ENCODE measurements around the gene TRIM14.
"Not testable (repeated sequence)": the region's sequence is repeated elsewhere in the genome, so short reads cannot be mapped to it uniquely, and the experiment has no call there.

The TRIM14 gene

DNA sequence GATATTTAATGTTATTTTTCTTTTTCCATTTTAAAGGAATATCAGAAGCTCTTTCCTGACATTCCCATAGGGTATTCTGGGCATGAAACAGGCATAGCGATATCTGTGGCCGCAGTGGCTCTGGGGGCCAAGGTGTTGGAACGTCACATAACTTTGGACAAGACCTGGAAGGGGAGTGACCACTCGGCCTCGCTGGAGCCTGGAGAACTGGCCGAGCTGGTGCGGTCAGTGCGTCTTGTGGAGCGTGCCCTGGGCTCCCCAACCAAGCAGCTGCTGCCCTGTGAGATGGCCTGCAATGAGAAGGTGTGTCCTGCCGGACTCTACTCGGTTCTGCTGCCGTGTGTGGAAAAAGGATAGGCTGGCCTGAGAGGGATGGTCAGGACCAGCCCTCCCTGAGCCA lies 38.2 kb downstream of the TRIM14 start:
- no peak overlapping the region for H3K4me3 ChIP-seq (ENCODE audit: low read depth in 1 of 2, low read length in 1 of 2)
- no peaks in the 10 kb centered on the region for H3K9me3 ChIP-seq
- H3K27me3 ChIP-seq: no peaks in the 10 kb centered on the region
- peaks cover 0 to 3% of the 10 kb centered on the region in 2 experiments for H3K4me1 ChIP-seq (ENCODE audit: control insufficient read depth in 1 of 2, insufficient read depth in 1 of 2, low read depth in 1 of 2, low read length in 1 of 2)
- H3K27ac ChIP-seq: no peak overlapping the region
- TF ChIP-seq, protein P1, sequence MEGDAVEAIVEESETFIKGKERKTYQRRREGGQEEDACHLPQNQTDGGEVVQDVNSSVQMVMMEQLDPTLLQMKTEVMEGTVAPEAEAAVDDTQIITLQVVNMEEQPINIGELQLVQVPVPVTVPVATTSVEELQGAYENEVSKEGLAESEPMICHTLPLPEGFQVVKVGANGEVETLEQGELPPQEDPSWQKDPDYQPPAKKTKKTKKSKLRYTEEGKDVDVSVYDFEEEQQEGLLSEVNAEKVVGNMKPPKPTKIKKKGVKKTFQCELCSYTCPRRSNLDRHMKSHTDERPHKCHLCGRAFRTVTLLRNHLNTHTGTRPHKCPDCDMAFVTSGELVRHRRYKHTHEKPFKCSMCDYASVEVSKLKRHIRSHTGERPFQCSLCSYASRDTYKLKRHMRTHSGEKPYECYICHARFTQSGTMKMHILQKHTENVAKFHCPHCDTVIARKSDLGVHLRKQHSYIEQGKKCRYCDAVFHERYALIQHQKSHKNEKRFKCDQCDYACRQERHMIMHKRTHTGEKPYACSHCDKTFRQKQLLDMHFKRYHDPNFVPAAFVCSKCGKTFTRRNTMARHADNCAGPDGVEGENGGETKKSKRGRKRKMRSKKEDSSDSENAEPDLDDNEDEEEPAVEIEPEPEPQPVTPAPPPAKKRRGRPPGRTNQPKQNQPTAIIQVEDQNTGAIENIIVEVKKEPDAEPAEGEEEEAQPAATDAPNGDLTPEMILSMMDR (IDR thresholded peaks at IDR 0.05): no peak
- peaks cover 82% of the 10 kb centered on the region for H3K36me3 ChIP-seq

DNA sequence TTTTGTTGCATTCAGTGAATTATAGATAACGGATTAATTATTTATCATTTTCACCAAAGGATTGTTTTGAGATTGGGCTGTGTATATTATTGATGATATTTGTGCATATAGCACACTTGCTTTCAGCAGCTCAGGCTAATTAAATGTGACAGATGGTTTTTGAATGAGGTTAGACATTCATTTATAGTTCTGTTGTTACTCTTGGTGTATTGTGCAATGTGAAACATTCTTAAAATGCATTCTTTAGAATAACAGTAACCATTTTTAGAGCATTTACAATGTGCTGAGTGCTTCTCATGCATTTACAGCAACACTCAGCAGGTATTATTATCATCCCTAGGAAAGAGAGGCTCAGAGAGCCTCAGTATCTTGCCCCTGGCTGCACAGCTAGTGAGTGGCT lies 38.7 kb downstream of the TRIM14 start:
- TF ChIP-seq, protein P1 (IDR thresholded peaks at IDR 0.05): no peak
- Histone ChIP-seq H3K4me3 (ENCODE audit: low read depth in 1 of 2, low read length in 1 of 2) (no peak overlapping the region), H3K36me3 (peaks cover 78% of the 10 kb centered on the region), H3K27ac (no peak overlapping the region), H3K9me3 (no peaks in the 10 kb centered on the region), H3K27me3 (no peaks in the 10 kb centered on the region), H3K4me1 (ENCODE audit: control insufficient read depth in 1 of 2, insufficient read depth in 1 of 2, low read depth in 1 of 2, low read length in 1 of 2) (peaks cover 0 to 3% of the 10 kb centered on the region in 2 experiments)

DNA sequence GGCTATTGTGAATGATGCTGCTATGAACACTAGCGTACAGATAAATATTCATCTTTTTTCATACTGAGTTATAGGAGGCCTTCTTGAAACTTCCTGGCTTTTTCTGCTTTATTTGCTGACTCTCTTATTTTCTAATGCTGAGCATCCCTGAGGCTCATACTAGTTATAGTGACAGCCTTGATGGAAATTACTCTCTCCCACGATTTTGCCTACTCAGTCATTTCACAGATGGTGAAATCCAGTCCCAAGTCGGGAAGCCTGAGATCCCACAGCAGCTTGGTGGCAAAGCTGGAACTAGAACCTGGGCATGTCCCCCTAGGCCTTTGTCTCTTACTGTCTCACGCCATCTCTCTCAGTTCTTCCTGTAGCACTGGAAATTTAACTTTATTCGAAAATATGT lies 40.1 kb downstream of the TRIM14 start:
- H3K9me3 ChIP-seq: no peaks in the 10 kb centered on the region
- H3K4me1 ChIP-seq (ENCODE audit: control insufficient read depth in 1 of 2, insufficient read depth in 1 of 2, low read depth in 1 of 2, low read length in 1 of 2): peaks cover 13 to 16% of the 10 kb centered on the region in 2 experiments
- H3K36me3 ChIP-seq: peaks cover 63% of the 10 kb centered on the region
- TF ChIP-seq, protein P1 (IDR thresholded peaks at IDR 0.05): no peak
- no peaks in the 10 kb centered on the region for H3K27me3 ChIP-seq
- no peak overlapping the region for H3K27ac ChIP-seq
- H3K4me3 ChIP-seq (ENCODE audit: low read depth in 1 of 2, low read length in 1 of 2): no peak overlapping the region

DNA sequence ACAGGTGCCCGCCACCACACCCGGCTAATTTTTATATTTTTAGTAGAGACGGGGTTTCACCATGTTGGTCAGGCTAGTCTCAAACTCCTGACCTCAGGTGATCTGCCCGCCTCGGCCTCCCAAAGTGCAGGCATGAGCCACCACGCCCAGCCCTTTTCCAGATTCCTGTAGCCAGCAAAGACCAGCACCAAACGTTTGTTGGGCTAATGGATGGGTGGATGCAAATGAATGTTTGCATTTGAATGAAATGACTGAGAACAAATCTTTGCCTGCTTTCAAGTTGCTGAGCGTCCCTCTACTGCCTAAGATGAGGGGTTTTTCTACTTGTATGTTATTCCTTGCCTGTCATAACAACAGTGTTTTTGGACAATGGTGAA lies 42.5 kb downstream of the TRIM14 start:
- H3K27me3 ChIP-seq; H3K9me3 ChIP-seq; H3K4me3 ChIP-seq (ENCODE audit: low read depth in 1 of 2, low read length in 1 of 2); H3K27ac ChIP-seq: not testable (repeated sequence)
- Histone ChIP-seq H3K36me3 (peaks cover 39% of the 10 kb centered on the region), H3K4me1 (ENCODE audit: control insufficient read depth in 1 of 2, insufficient read depth in 1 of 2, low read depth in 1 of 2, low read length in 1 of 2) (peaks cover 26 to 27% of the 10 kb centered on the region in 2 experiments)

DNA sequence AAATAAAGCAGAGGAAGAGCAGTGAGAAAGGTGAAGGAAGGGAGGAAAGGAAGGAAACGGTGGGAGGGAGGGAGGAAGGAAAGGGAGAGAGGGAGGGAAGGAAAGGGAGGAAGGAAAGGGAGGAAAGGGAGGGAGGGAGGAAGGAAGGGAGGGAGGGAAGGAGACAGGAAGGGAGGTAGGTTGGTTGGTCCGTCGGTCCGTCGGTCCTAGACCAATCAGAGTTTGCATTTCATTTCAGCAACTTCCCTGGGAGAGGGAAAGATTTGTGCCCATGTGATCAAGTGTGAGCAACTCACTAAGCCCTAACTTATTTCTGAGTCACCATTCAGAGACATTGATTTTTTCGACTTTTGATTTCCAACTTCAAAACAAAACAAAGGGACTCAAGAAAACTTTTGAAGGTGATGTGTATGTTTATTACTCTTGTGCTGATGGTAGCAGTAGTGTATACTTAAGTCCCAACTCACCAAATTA lies 43.7 kb downstream of the TRIM14 start:
- Histone ChIP-seq H3K4me1 (ENCODE audit: control insufficient read depth in 1 of 2, insufficient read depth in 1 of 2, low read depth in 1 of 2, low read length in 1 of 2) (peaks cover 25 to 26% of the 10 kb centered on the region in 2 experiments), H3K9me3 (no peaks in the 10 kb centered on the region), H3K4me3 (ENCODE audit: low read depth in 1 of 2, low read length in 1 of 2) (no peak overlapping the region), H3K27me3 (no peaks in the 10 kb centered on the region), H3K36me3 (peaks cover 28% of the 10 kb centered on the region), H3K27ac (peak overlapping the region; percentile 57)
- TF ChIP-seq, protein P1 (IDR thresholded peaks at IDR 0.05): no peak

DNA sequence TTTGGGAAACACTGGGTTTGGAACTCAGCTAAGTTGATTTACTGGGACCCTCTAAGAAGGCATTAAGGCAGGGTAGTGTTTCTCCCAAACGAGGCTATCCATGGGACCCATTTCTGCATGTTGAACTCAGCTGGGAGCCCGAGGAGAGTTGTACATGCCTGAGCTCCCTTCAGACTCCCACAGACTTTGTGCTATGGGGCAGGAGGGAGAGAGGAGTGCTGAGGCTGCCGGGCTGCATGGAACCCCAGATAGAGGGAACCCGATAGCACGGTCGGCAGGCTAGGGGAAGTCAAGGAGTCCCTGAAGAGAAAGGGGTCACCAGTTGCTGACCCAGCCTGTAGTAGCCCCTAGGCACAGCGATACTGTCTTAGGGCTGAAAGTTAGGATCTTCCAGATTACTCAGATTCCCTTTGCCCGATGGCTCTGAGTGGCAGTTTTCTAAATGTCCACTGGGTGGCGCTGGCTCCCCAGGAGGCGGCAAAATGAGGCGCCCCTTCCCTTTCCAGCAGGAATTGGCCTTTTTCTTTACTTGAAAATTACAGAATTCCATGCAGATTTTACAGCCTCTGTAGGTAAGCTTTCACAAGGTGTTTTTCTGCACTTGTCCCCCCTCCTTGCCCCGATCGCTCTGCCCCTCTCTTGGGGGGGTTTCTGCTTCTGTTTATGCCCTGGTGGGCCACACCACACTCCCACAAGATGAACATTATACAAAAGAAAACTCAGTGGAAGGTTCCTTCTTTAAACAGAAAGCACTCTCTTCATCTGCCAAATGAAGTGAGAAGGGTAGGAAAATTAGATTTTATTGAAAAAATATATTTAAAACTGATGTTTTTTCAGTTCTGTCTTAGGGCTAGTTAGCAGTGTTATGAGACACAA lies 44.7 kb downstream of the TRIM14 start:
- H3K27ac ChIP-seq: peak overlapping the region; percentile 27
- H3K9me3 ChIP-seq: no peaks in the 10 kb centered on the region
- no peak overlapping the region for H3K4me3 ChIP-seq (ENCODE audit: low read depth in 1 of 2, low read length in 1 of 2)

More for the DNA sequence above, 44.7 kb downstream of the TRIM14 start:
- Histone ChIP-seq H3K27me3 (no peaks in the 10 kb centered on the region), H3K36me3 (peaks cover 18% of the 10 kb centered on the region), H3K4me1 (ENCODE audit: control insufficient read depth in 1 of 2, insufficient read depth in 1 of 2, low read depth in 1 of 2, low read length in 1 of 2) (peaks cover 25 to 26% of the 10 kb centered on the region in 2 experiments)
- TF ChIP-seq, protein P1 (IDR thresholded peaks at IDR 0.05): peak; percentile 82

Data from neutrophil (primary cell).